A549 (cell line): ENCODE data around the gene MIEF1.

Experiments
- CEBPB ChIP-seq, 2 experiments: fragments of >200 bp in 1 of 2; sonication (Bioruptor Twin) in 1 of 2; formaldehyde crosslinking in 1 of 2; IDR thresholded peaks; 2 replicates each; pipeline ENCODE4 v1.6.1; 2012 to 2016
- MAFK ChIP-seq: fragments of 450-650 bp; IDR thresholded peaks from 2 replicates; pipeline ENCODE4 v1.6.1; 2014; ENCODE audit not compliant: partially characterized antibody
- TF ChIP-seq, protein P1 (sequence below): fragments of >200 bp; sonication (Bioruptor Twin); formaldehyde crosslinking; IDR thresholded peaks from 3 replicates; pipeline ENCODE4 v1.5.1; 2016
- TF ChIP-seq, protein P2 (sequence below): IDR thresholded peaks from 2 replicates; pipeline ENCODE4 v1.6.1; 2012

DNA sequence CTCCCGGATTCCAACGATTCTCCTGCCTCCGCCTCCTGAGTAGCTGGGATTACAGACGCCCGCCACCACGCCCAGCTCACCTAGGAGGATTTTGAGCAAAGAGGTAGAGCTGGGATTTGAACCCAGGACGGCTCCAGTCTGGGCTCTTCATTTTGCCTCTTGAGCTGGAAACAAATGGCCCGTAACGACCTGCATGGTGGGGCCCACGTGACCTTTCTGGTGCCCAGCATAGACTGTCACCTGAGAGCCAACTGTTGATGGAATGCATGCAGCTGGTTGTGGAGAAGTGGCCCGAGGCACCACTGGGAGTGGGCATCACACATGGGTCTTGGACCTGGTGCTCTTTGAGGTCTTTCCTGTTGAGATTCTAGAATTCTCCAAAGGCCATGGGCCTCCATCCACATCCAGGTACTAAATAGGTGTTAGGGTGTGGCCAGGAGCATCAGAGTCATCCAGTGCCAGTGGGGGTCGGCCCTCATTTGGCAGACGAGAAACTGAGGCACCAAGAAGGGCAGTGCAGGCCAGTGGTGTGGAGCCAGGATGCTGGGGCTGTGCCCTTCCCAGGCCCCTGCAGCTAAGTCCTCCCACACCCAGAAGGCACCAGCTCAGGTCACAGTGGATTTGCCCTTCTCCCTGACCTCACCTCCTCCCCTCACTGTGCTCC, 22.1 kb downstream of the MIEF1 start:
- TF ChIP-seq, protein P1, sequence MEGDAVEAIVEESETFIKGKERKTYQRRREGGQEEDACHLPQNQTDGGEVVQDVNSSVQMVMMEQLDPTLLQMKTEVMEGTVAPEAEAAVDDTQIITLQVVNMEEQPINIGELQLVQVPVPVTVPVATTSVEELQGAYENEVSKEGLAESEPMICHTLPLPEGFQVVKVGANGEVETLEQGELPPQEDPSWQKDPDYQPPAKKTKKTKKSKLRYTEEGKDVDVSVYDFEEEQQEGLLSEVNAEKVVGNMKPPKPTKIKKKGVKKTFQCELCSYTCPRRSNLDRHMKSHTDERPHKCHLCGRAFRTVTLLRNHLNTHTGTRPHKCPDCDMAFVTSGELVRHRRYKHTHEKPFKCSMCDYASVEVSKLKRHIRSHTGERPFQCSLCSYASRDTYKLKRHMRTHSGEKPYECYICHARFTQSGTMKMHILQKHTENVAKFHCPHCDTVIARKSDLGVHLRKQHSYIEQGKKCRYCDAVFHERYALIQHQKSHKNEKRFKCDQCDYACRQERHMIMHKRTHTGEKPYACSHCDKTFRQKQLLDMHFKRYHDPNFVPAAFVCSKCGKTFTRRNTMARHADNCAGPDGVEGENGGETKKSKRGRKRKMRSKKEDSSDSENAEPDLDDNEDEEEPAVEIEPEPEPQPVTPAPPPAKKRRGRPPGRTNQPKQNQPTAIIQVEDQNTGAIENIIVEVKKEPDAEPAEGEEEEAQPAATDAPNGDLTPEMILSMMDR, result no peak
- TF ChIP-seq, protein P2, sequence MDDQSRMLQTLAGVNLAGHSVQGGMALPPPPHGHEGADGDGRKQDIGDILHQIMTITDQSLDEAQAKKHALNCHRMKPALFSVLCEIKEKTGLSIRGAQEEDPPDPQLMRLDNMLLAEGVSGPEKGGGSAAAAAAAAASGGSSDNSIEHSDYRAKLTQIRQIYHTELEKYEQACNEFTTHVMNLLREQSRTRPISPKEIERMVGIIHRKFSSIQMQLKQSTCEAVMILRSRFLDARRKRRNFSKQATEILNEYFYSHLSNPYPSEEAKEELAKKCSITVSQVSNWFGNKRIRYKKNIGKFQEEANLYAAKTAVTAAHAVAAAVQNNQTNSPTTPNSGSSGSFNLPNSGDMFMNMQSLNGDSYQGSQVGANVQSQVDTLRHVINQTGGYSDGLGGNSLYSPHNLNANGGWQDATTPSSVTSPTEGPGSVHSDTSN, result no peak
- TF ChIP-seq CEBPB (IDR thresholded peaks at IDR 0.05) (no peak), MAFK (no peak)
